IMR-90 (cell line): ENCODE results near the gene SLC6A3. TPM values are rescaled to one million over a fixed set of nuclear protein-coding genes. Genes with fewer than 3 reads are reported as not detected.

ENCODE experiments used
- ATAC-seq: fragments of 200-7000 bp; cut with Tn5 transposase; 2 replicates; pipeline ENCODE4 v1.9.1; 2020; ENCODE audit warnings: low read depth, mild to moderate bottlenecking, moderate library complexity
- BruUV-seq: library from RNA; stranded (reverse); fragments of 400-500 nt; replicated peaks from 2 replicates; lab custom pipeline; 2021; lab: Mats Ljungman, UMichigan
- CTCF ChIA-PET: fragments of 300-600 bp; formaldehyde crosslinking; extraction: SDS; loops from one replicate; lab custom pipeline; 2021; ENCODE audit warnings: antibody characterized with exemption; lab: Yijun Ruan, JAX
- POLR2A ChIA-PET: fragments of 300-600 bp; sonication (Branson Sonifier 250); formaldehyde crosslinking; loops from one replicate; lab custom pipeline; 2022; ENCODE audit warnings: antibody characterized with exemption; ENCODE audit not compliant: unreplicated experiment; lab: Charles Lee
- DNase-seq: peaks from one replicate; pipeline ENCODE4 v3.0.0; 2013
- H2AFZ ChIP-seq: replicated peaks from 2 replicates; pipeline ENCODE3; 2013; ENCODE audit warnings: low read length, mild to moderate bottlenecking; ENCODE audit not compliant: poor library complexity
- H2AK5ac ChIP-seq: 2 replicates; pipeline ENCODE4 v1.6.1; 2013; ENCODE audit warnings: low read depth, low read length, inconsistent platforms
- H2AK9ac ChIP-seq: replicated peaks from 2 replicates; pipeline ENCODE3; 2013; ENCODE audit warnings: mild to moderate bottlenecking, low read depth, low read length, moderate library complexity; ENCODE audit not compliant: poor library complexity
- H2BK120ac ChIP-seq: 2 replicates; pipeline ENCODE4 v1.6.1; 2013; ENCODE audit warnings: low read depth, low read length, inconsistent platforms
- H2BK15ac ChIP-seq: 3 replicates; pipeline ENCODE4 v1.6.1; 2013; ENCODE audit warnings: low read depth, low read length, inconsistent platforms
- H2BK20ac ChIP-seq: 2 replicates; pipeline ENCODE4 v1.6.1; 2013; ENCODE audit warnings: low read depth, mild to moderate bottlenecking, inconsistent platforms, low read length, moderate library complexity
- H2BK5ac ChIP-seq: 2 replicates; pipeline ENCODE4 v1.6.1; 2013; ENCODE audit warnings: mild to moderate bottlenecking, low read depth, low read length, inconsistent platforms; ENCODE audit not compliant: poor library complexity, severe bottlenecking
- H3K14ac ChIP-seq: replicated peaks from 2 replicates; pipeline ENCODE4 v1.6.1; 2013; ENCODE audit warnings: low read depth, low read length, inconsistent platforms
- H3K18ac ChIP-seq: 2 replicates; pipeline ENCODE4 v1.6.1; 2013; ENCODE audit warnings: low read depth, low read length, control low read depth
- H3K23ac ChIP-seq: 2 replicates; pipeline ENCODE4 v1.6.1; 2013; ENCODE audit warnings: low read depth, low read length, inconsistent platforms
- H3K27ac ChIP-seq: 2 replicates; pipeline ENCODE4 v1.5.1; 2013; ENCODE audit warnings: mild to moderate bottlenecking, control low read depth, low read length; ENCODE audit not compliant: insufficient read depth
- H3K27me3 ChIP-seq: 2 replicates; pipeline ENCODE4 v1.6.1; 2013; ENCODE audit warnings: low read length; ENCODE audit not compliant: control insufficient read depth, insufficient read depth
- H3K36me3 ChIP-seq: 2 replicates; pipeline ENCODE4 v1.6.1; 2013; ENCODE audit warnings: low read length, mixed read lengths; ENCODE audit not compliant: control insufficient read depth, insufficient read depth
- H3K4ac ChIP-seq: 2 replicates; pipeline ENCODE4 v1.6.1; 2013; ENCODE audit warnings: low read depth, low read length, inconsistent platforms
- H3K4me1 ChIP-seq: 2 replicates; pipeline ENCODE4 v1.6.1; 2013; ENCODE audit warnings: low read length, mixed read lengths; ENCODE audit not compliant: control insufficient read depth, insufficient read depth
- H3K4me2 ChIP-seq: 2 replicates; pipeline ENCODE4 v1.6.1; 2013; ENCODE audit warnings: low read depth, mild to moderate bottlenecking, control low read depth, low read length, moderate library complexity
- H3K4me3 ChIP-seq: 2 replicates; pipeline ENCODE4 v1.5.1; 2013; ENCODE audit warnings: low read depth, mild to moderate bottlenecking, control low read depth, low read length, moderate library complexity; ENCODE audit not compliant: insufficient read depth
- H3K56ac ChIP-seq: 2 replicates; pipeline ENCODE4 v1.6.1; 2013; ENCODE audit warnings: low read length, inconsistent platforms; ENCODE audit not compliant: insufficient read depth; ENCODE audit errors: extremely low read depth
- H3K79me1 ChIP-seq, 2 experiments: 2 replicates each; pipeline ENCODE4 v1.6.1; 2013; ENCODE audit warnings: low read length in 2 of 2, inconsistent platforms in 1 of 2, low read depth in 1 of 2
- H3K9ac ChIP-seq: 2 replicates; pipeline ENCODE4 v1.6.1; 2013; ENCODE audit warnings: low read depth, low read length, control low read depth
- H3K9me1 ChIP-seq: 2 replicates; pipeline ENCODE4 v1.6.1; 2013; ENCODE audit warnings: low read length, inconsistent platforms; ENCODE audit not compliant: insufficient read depth
- H3K9me3 ChIP-seq: 2 replicates; pipeline ENCODE4 v1.6.1; 2013; ENCODE audit warnings: low read length; ENCODE audit not compliant: control insufficient read depth, insufficient read depth
- H4K20me1 ChIP-seq: 2 replicates; pipeline ENCODE4 v1.6.1; 2013; ENCODE audit warnings: low read length, inconsistent platforms; ENCODE audit not compliant: insufficient read depth
- H4K5ac ChIP-seq: 2 replicates; pipeline ENCODE4 v1.6.1; 2013; ENCODE audit warnings: mild to moderate bottlenecking, low read depth, low read length, control low read depth
- H4K8ac ChIP-seq, 2 experiments: 2 replicates each; pipeline ENCODE4 v1.6.1; 2013; ENCODE audit warnings: low read depth in 2 of 2, low read length in 2 of 2, control low read depth in 1 of 2, inconsistent platforms in 1 of 2
- H4K91ac ChIP-seq: 2 replicates; pipeline ENCODE4 v1.6.1; 2013; ENCODE audit warnings: low read depth, low read length, inconsistent platforms; ENCODE audit not compliant: insufficient read depth
- BHLHE40 ChIP-seq: fragments of 150-350 bp; IDR thresholded peaks from 2 replicates; pipeline ENCODE4 v1.6.1; 2016; ENCODE audit warnings: mild to moderate bottlenecking, low read depth, low read length
- CEBPB ChIP-seq: IDR thresholded peaks from 2 replicates; pipeline ENCODE4 v1.6.1; 2012; ENCODE audit warnings: low read depth, low read length, improper control_type of control experiment
- CHD1 ChIP-seq: IDR thresholded peaks from 2 replicates; pipeline ENCODE4 v1.6.1; 2012; ENCODE audit warnings: low read depth, low read length, improper control_type of control experiment
- CTCF ChIP-seq: conservative IDR thresholded peaks from 2 replicates; pipeline ENCODE4 v1.5.1; 2012; ENCODE audit warnings: mild to moderate bottlenecking, low read depth, low read length, improper control_type of control experiment
- MAZ ChIP-seq: IDR thresholded peaks from 2 replicates; pipeline ENCODE4 v1.6.1; 2012; ENCODE audit warnings: low read depth, mild to moderate bottlenecking, low read length, improper control_type of control experiment, moderate library complexity, borderline replicate concordance
- MXI1 ChIP-seq: IDR thresholded peaks from 2 replicates; pipeline ENCODE4 v1.6.1; 2012; ENCODE audit warnings: low read depth, mild to moderate bottlenecking, low read length, moderate library complexity, borderline replicate concordance
- NFE2L2 ChIP-seq: fragments of 150-350 bp; IDR thresholded peaks from 2 replicates; pipeline ENCODE4 v1.6.1; 2016; ENCODE audit warnings: low read depth, mild to moderate bottlenecking, low read length
- RAD21 ChIP-seq: IDR thresholded peaks from 2 replicates; pipeline ENCODE4 v1.6.1; 2012; ENCODE audit warnings: low read length, improper control_type of control experiment
- RCOR1 ChIP-seq: IDR thresholded peaks from 2 replicates; pipeline ENCODE4 v1.6.1; 2012; ENCODE audit warnings: mild to moderate bottlenecking, low read length, improper control_type of control experiment; ENCODE audit not compliant: insufficient replicate concordance
- RFX5 ChIP-seq: IDR thresholded peaks from 2 replicates; pipeline ENCODE4 v1.8.0; 2012; ENCODE audit warnings: low read depth, mild to moderate bottlenecking, low read length, moderate library complexity
- SMC3 ChIP-seq: fragments of 150-350 bp; IDR thresholded peaks from 2 replicates; pipeline ENCODE4 v1.6.1; 2016; ENCODE audit warnings: low read depth, mild to moderate bottlenecking, antibody characterized with exemption, low read length, moderate library complexity
- USF2 ChIP-seq: fragments of 150-350 bp; IDR thresholded peaks from 2 replicates; pipeline ENCODE4 v1.6.1; 2017; ENCODE audit warnings: mild to moderate bottlenecking, antibody characterized with exemption, low read length, low read depth
- WGBS, 2 experiments: methylation state at CpG; one replicate each; pipeline versions ENCODE4 v1.1.5 to v1.1.7; 2013; ENCODE audit warnings: missing lambda C conversion rate in 2 of 2; ENCODE audit not compliant: insufficient read length in 1 of 2; ENCODE audit errors: extremely low coverage in 2 of 2; 5-methylcytosine and 5-hydroxymethylcytosine counted together
- dilution Hi-C: fragments of 300-500 bp; cut with HindIII; formaldehyde crosslinking; loops from one replicate; pipeline ENCODE4 v1.14.3; 2018; ENCODE audit warnings: low sequenced_read_pairs; ENCODE audit not compliant: unreplicated experiment
- in situ Hi-C: fragments of 300-500 bp; cut with MboI; formaldehyde crosslinking; loops from 3 replicates; pipeline ENCODE4 v1.14.3; 2019; ENCODE audit warnings: low sequenced_read_pairs, inconsistent platforms, mixed read lengths
- intact Hi-C: fragments of 100-400 bp; cut with micrococcal nuclease; formaldehyde crosslinking; loops from 2 replicates; pipeline ENCODE4 v1.10.0; 2022
- polyA plus RNA-seq, 3 experiments: library from polyadenylated mRNA; depleted of rRNA; stranded (reverse); fragments of >200 nt; gene quantifications; 2 replicates each; pipeline ENCODE4 v1.2.3, GENCODE V29; 2012; ENCODE audit warnings: low replicate concordance in 1 of 3
- total RNA-seq: library from RNA; depleted of rRNA; stranded (reverse); fragments of >200 nt; gene quantifications from 2 replicates; pipeline ENCODE4 v1.2.3, GENCODE V29; 2012

The SLC6A3 gene
- total and polyA plus RNA-seq, 2 of the 4 experiments (the other 2 are of a cell fraction) = not detected

- POLR2A ChIA-PET = no interaction called here
- no TSS peak for BruUV-seq
These were observed 39.4 kb downstream of the SLC6A3 start for GRCh38 chr5:1405539-1406530.

More at GRCh38 chr5:1405539-1406530, 39.4 kb downstream of the SLC6A3 start:
- Histone ChIP-seq H3K79me1 (no peaks in the 10 kb centered on the region), H2BK20ac (no peak overlapping the region), H3K4me1 (no peaks in the 10 kb centered on the region), H4K5ac (no peak overlapping the region), H3K4me2 (no peak overlapping the region), H3K56ac (no peak overlapping the region), H2BK15ac (no peak overlapping the region), H2AK9ac (no peak overlapping the region), H2BK5ac (no peak overlapping the region), H4K8ac (no peak overlapping the region), H3K18ac (no peak overlapping the region), H3K14ac (no peak overlapping the region), H3K23ac (no peak overlapping the region), H4K20me1 (no peaks in the 10 kb centered on the region), H3K4ac (no peak overlapping the region), H3K27ac (no peak overlapping the region), H2AK5ac (no peak overlapping the region), H2AFZ (no peak overlapping the region), H3K9me1 (no peaks in the 10 kb centered on the region), H3K4me3 (no peak overlapping the region), H3K27me3 (peaks cover 10% of the 10 kb centered on the region; the same call in 1 of the 2 replicates), H3K36me3 (no peaks in the 10 kb centered on the region), H4K91ac (no peak overlapping the region), H2BK120ac (no peak overlapping the region), H3K9ac (no peak overlapping the region), H3K9me3 (no peaks in the 10 kb centered on the region)
- in situ Hi-C loops (no loop called here), dilution Hi-C loops (no loop called here), intact Hi-C loops (no loop called here)
- DNase-seq (no peak), ATAC-seq (no peak)
- WGBS, 2 experiments = 77% methylated on average over 13 of the region's 40 CpGs; no CpG with 5 or more reads in 1 of the 2 experiments
- CTCF ChIA-PET = no interaction called here
- TF ChIP-seq NFE2L2 = no peak
- TF ChIP-seq USF2 = no peak
- TF ChIP-seq CHD1 = no peak
- no peak for TF ChIP-seq RCOR1
- TF ChIP-seq RAD21 = no peak
- TF ChIP-seq CEBPB = no peak
- TF ChIP-seq SMC3 = no peak
- no peak for TF ChIP-seq MAZ
- no peak for TF ChIP-seq MXI1
- TF ChIP-seq CTCF = no peak
- TF ChIP-seq BHLHE40 = no peak
- TF ChIP-seq RFX5 = no peak
